Ishikawa (cell line): ENCODE measurements around the gene TSC22D1.

Experiments
- CEBPB ChIP-seq: IDR thresholded peaks from 2 replicates; pipeline ENCODE4 v1.6.1; 2012
- CREB1 ChIP-seq: IDR thresholded peaks from 2 replicates; pipeline ENCODE4 v1.6.1; 2012; ENCODE audit warnings: low read depth
- EGR1 ChIP-seq: IDR thresholded peaks from 2 replicates; pipeline ENCODE4 v1.6.1; 2012
- EP300 ChIP-seq: IDR thresholded peaks from 2 replicates; pipeline ENCODE4 v1.6.1; 2012; ENCODE audit warnings: borderline replicate concordance
- FOXM1 ChIP-seq: IDR thresholded peaks from 2 replicates; pipeline ENCODE4 v1.6.1; 2012; ENCODE audit warnings: low read depth, borderline replicate concordance
- NFIC ChIP-seq: IDR thresholded peaks from 2 replicates; pipeline ENCODE4 v1.6.1; 2012
- RAD21 ChIP-seq: IDR thresholded peaks from 2 replicates; pipeline ENCODE4 v1.6.1; 2012; ENCODE audit warnings: low read depth
- TAF1 ChIP-seq: IDR thresholded peaks from 2 replicates; pipeline ENCODE4 v1.6.1; 2012; ENCODE audit warnings: low read depth, mild to moderate bottlenecking
- TCF12 ChIP-seq: IDR thresholded peaks from 2 replicates; pipeline ENCODE4 v1.6.1; 2012; ENCODE audit warnings: low read depth
- TEAD4 ChIP-seq: IDR thresholded peaks from 2 replicates; pipeline ENCODE4 v1.6.1; 2012
- USF1 ChIP-seq: IDR thresholded peaks from 2 replicates; pipeline ENCODE4 v1.6.1; 2012
- YY1 ChIP-seq: IDR thresholded peaks from 2 replicates; pipeline ENCODE4 v1.6.1; 2012; ENCODE audit warnings: low read depth
- ZBTB7A ChIP-seq: IDR thresholded peaks from 2 replicates; pipeline ENCODE4 v1.6.1; 2012; ENCODE audit warnings: low read depth
- TF ChIP-seq, protein P1 (sequence below): IDR thresholded peaks from 2 replicates; pipeline ENCODE4 v1.6.1; 2012; ENCODE audit warnings: low read depth, mild to moderate bottlenecking
- TF ChIP-seq, protein P2 (sequence below): IDR thresholded peaks from 2 replicates; pipeline ENCODE4 v1.6.1; 2012

The TSC22D1 gene

DNA sequence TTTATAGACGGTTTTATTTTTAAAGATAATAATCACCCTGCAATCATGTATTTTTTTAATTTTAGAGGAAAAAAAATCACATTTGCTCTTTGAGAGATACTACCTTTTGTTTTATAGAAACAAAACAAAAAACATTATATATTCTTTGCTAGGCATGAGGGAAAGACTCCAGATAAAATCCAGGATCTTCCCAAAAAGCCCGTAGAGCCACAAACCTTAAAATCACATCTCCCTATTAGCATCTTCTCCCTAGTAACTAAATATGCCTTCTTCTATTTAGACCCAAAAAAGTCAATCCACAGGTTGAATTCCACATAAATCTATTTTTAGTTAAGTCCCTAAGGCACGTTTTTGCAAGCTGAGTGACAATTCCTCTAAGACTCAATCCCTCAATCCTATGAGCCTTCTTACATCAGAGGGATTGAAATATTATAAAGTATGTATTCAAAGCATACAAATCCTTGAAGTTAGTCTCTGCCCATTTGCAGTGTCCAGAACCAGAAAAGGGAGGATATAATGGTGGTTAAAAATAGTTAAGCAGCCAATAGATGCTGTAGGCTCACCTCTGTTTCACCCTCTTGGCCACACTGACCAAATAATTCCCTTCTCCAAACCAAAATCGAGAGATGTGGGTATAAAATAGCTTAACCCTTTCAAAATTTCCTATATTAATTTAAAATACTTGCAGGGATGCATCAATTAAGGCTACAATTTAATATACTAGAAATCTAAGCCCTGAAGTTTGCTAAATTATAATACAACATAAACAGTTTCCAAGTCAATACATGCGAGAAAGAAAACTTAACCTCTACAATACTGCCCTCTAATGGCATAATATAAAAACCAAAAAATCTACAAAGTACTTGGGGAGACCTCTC lies 138.5 kb downstream of the TSC22D1 start:
- peak; percentile 65 for TF ChIP-seq RAD21
- no peak for TF ChIP-seq USF1
- TF ChIP-seq EGR1: no peak

DNA sequence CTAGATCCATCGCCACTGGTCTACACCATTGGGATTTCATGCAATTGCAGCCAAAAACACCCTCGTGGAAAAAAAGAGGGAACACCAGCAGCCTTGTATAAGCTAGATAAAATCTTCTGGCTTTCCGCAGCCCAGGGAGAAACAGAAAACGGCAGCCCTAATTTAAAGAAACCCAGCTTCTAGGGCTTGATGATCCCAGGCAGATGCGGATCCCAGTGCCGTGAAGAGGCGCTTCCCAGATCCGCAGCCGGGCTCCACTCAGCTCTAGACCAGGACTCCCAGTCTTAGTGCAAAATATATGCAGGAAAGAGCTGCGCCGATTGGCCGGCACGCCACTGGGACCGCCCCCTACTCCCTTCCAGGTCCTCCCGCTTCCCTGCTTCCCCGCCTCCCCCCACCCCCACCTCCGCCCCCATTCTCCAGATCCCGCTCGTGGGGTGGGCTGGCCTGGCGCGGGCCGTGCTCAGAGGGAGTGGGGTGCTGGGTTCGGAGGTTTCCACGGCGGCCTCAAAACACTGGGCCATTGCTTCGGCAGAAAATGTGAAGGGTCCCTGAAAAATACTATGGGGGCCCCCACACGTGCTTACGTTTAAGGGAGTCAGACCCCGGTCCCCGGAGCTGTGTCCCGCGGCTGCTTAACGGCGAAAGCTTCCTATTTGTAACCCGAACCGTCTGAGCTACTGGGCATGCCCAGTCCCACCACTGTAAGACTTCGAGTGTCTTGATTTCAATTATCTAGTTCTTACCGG lies 139.4 kb downstream of the TSC22D1 start:
- TF ChIP-seq, protein P1, sequence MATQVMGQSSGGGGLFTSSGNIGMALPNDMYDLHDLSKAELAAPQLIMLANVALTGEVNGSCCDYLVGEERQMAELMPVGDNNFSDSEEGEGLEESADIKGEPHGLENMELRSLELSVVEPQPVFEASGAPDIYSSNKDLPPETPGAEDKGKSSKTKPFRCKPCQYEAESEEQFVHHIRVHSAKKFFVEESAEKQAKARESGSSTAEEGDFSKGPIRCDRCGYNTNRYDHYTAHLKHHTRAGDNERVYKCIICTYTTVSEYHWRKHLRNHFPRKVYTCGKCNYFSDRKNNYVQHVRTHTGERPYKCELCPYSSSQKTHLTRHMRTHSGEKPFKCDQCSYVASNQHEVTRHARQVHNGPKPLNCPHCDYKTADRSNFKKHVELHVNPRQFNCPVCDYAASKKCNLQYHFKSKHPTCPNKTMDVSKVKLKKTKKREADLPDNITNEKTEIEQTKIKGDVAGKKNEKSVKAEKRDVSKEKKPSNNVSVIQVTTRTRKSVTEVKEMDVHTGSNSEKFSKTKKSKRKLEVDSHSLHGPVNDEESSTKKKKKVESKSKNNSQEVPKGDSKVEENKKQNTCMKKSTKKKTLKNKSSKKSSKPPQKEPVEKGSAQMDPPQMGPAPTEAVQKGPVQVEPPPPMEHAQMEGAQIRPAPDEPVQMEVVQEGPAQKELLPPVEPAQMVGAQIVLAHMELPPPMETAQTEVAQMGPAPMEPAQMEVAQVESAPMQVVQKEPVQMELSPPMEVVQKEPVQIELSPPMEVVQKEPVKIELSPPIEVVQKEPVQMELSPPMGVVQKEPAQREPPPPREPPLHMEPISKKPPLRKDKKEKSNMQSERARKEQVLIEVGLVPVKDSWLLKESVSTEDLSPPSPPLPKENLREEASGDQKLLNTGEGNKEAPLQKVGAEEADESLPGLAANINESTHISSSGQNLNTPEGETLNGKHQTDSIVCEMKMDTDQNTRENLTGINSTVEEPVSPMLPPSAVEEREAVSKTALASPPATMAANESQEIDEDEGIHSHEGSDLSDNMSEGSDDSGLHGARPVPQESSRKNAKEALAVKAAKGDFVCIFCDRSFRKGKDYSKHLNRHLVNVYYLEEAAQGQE: no peak
- TF ChIP-seq TAF1: peak; percentile 65; the same call in 1 of the 2 replicates
- TF ChIP-seq FOXM1: no peak
- no peak for TF ChIP-seq TEAD4
- TF ChIP-seq NFIC: no peak
- TF ChIP-seq RAD21: no peak
- no peak for TF ChIP-seq EP300
- 0 out of 2 replicates have a peak, but pooled peaks have one; percentile 45 for TF ChIP-seq ZBTB7A
- peak; percentile 22; the same call in 1 of the 2 replicates for TF ChIP-seq TCF12
- TF ChIP-seq CREB1: no peak
- TF ChIP-seq, protein P2, sequence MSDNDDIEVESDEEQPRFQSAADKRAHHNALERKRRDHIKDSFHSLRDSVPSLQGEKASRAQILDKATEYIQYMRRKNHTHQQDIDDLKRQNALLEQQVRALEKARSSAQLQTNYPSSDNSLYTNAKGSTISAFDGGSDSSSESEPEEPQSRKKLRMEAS: no peak; the same call in none of the 2 replicates
- TF ChIP-seq CEBPB: no peak
- TF ChIP-seq EGR1: 0 out of 2 replicates have a peak, but pooled peaks have one; percentile 13
- TF ChIP-seq USF1: no peak
- no peak for TF ChIP-seq YY1

DNA sequence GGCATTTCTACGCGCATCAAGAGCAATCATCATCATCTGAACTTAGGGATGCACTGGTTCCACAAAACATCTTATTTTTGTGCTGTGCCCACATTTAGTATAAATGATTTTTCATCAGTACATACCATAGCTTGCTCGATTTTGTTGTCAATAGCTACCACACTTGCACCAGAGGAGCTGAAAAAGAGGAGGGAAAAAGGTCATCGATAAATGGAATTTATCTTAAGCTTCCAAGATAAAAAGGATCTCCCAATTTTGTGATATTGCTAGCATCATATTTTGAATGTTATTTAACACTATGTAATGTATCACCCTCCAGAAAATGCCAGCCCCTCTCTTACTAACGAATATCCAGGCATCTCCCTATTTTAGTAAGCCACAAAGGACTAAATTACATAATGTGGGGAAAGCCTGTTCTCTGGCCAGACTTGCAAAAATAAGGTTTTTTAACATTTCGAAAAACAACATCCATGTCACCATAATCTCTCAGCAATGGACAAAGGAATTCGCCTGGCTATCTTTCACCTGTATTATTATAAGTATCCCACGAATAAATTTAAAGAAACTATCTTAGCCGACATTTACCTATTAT lies 140.1 kb downstream of the TSC22D1 start:
- TF ChIP-seq TEAD4 (no peak), CREB1 (no peak), TCF12 (no peak), YY1 (no peak), TAF1 (no peak), NFIC (no peak), EGR1 (no peak), EP300 (no peak), CEBPB (no peak), ZBTB7A (no peak)
- TF ChIP-seq, protein P2: no peak
- TF ChIP-seq, protein P1: no peak

DNA sequence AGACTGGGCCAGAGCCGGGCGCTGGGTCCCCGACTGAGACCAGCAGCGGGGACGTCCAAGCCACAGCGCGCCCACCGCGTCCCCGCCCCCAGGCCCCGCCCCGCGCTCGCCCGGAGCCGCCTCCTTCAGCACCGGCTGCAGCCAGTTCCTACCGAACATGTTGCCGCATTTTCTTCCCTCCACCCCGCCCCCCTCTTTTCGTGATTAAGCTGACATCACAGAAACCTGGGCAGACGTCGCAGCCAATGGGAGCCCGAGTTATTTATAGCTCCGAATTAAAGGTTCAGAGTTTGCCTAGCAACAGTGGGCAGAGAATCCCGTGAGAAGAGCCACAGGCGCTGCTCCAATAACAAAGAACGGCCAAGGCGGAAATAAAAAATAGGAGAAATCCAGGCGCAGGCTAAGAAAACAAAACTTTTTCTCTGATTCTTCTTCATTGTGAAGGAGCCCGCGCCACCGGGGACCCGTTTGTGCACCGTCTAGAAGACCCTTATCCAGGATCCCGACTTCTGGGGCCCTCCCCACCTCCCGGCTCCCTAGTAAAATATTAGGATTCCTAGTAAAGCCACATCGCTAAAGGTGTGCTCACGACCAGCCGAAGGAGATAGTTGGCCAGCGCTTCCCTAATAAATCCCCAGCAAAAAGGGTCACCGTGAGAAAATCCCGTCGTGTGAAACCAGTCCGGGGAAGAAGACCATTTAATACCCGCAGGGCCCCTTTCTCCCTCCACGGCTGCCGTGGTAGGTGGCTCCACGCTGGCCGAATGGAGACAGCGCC lies 140.8 kb downstream of the TSC22D1 start:
- TF ChIP-seq RAD21: no peak
- TF ChIP-seq EP300: peak; percentile 66; the same call in 1 of the 2 replicates
- peak; percentile 30; the same call in 1 of the 2 replicates for TF ChIP-seq TAF1
- TF ChIP-seq, protein P2: peak; percentile 29; the same call in 1 of the 2 replicates
- TF ChIP-seq CREB1: peak; percentile 82
- 0 out of 2 replicates have a peak, but pooled peaks have one; percentile 5 for TF ChIP-seq YY1
- TF ChIP-seq CEBPB: no peak

DNA sequence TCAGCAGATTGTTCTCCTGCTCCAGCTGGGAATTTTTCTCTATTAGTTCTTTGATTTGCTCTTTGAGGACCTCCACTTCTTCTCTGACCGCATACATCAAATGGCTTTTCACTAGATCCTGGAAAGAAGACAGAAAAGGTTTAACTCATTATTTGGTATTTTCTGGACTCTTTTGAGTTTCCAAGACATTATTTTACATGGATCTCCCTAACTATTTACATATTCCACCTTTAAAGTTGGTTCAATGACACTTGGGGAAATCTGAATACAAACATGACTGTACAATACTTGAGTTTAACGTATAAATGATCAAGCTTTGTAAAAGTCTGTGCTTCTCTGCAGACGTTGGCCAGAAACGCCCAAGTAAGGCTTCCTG lies 141.4 kb downstream of the TSC22D1 start:
- TF ChIP-seq EP300 (no peak), YY1 (no peak), ZBTB7A (no peak), CREB1 (no peak), USF1 (no peak), EGR1 (no peak), TCF12 (no peak), NFIC (no peak), FOXM1 (no peak), TEAD4 (no peak), TAF1 (no peak), CEBPB (no peak), RAD21 (no peak)
- TF ChIP-seq, protein P2: no peak
- TF ChIP-seq, protein P1: no peak
